GM18858 (cell line): ENCODE results near the gene SCARF2.
"Not testable (repeated sequence)": the region's sequence is repeated elsewhere in the genome, so short reads cannot be mapped to it uniquely, and the experiment has no call there.

Experiments used
- ATAC-seq: cut with Tn5 transposase; IDR thresholded peaks from one replicate; pipeline ENCODE4 v1.9.1; 2021; ENCODE audit not compliant: unreplicated experiment

Gene SCARF2

GRCh38 chr22:20429254-20430100 is 8.1 kb downstream of the SCARF2 start:
- no peak for ATAC-seq

GRCh38 chr22:20428496-20429253 is 8.9 kb downstream of the SCARF2 start:
- no peak for ATAC-seq

- no peak for ATAC-seq
Observed at GRCh38 chr22:20427945-20428417, 9.6 kb downstream of the SCARF2 start.

- ATAC-seq, result no peak
Observed at GRCh38 chr22:20427104-20427944, 10.3 kb downstream of the SCARF2 start.

- no peak for ATAC-seq
Observed at GRCh38 chr22:20426259-20426615, 11.4 kb downstream of the SCARF2 start.

- ATAC-seq, result no peak
Observed at GRCh38 chr22:20425566-20426258, 11.9 kb downstream of the SCARF2 start.

- ATAC-seq, result no peak
Observed at GRCh38 chr22:20424932-20425565, 12.6 kb downstream of the SCARF2 start.

GRCh38 chr22:20424568-20424931 is 13.1 kb downstream of the SCARF2 start:
- ATAC-seq, result no peak

- ATAC-seq, result no peak
Observed at GRCh38 chr22:20423906-20424551, 13.6 kb downstream of the SCARF2 start.

- ATAC-seq, result no peak
Observed at GRCh38 chr22:20423008-20423905, 14.4 kb downstream of the SCARF2 start.

GRCh38 chr22:20422271-20423007 is 15.2 kb downstream of the SCARF2 start:
- ATAC-seq, result no peak

GRCh38 chr22:20421507-20421874 is 16.1 kb downstream of the SCARF2 start:
- ATAC-seq, result no peak

GRCh38 chr22:20420157-20420842 is 17.3 kb downstream of the SCARF2 start:
- no peak for ATAC-seq

- ATAC-seq, result no peak
Observed at GRCh38 chr22:20419664-20419951, 18.0 kb downstream of the SCARF2 start.

GRCh38 chr22:20418211-20418788 is 19.3 kb downstream of the SCARF2 start:
- ATAC-seq, result no peak

GRCh38 chr22:20415699-20416098 is 21.9 kb downstream of the SCARF2 start:
- ATAC-seq, result not testable (repeated sequence)

GRCh38 chr22:20415241-20415640 is 22.4 kb downstream of the SCARF2 start:
- ATAC-seq, result not testable (repeated sequence)
